Ishikawa (cell line): ENCODE measurements around the gene DCHS2.

Experiments
- CEBPB ChIP-seq: IDR thresholded peaks from 2 replicates; pipeline ENCODE4 v1.6.1; 2012
- CREB1 ChIP-seq: IDR thresholded peaks from 2 replicates; pipeline ENCODE4 v1.6.1; 2012; ENCODE audit warnings: low read depth
- EGR1 ChIP-seq: IDR thresholded peaks from 2 replicates; pipeline ENCODE4 v1.6.1; 2012
- EP300 ChIP-seq: IDR thresholded peaks from 2 replicates; pipeline ENCODE4 v1.6.1; 2012; ENCODE audit warnings: borderline replicate concordance
- MAX ChIP-seq: IDR thresholded peaks from 2 replicates; pipeline ENCODE4 v1.6.1; 2012
- NFIC ChIP-seq: IDR thresholded peaks from 2 replicates; pipeline ENCODE4 v1.6.1; 2012
- RAD21 ChIP-seq: IDR thresholded peaks from 2 replicates; pipeline ENCODE4 v1.6.1; 2012; ENCODE audit warnings: low read depth
- REST ChIP-seq: IDR thresholded peaks from 2 replicates; pipeline ENCODE4 v1.6.1; 2012; ENCODE audit warnings: low read depth, mild to moderate bottlenecking
- TAF1 ChIP-seq: IDR thresholded peaks from 2 replicates; pipeline ENCODE4 v1.6.1; 2012; ENCODE audit warnings: low read depth, mild to moderate bottlenecking
- TCF12 ChIP-seq: IDR thresholded peaks from 2 replicates; pipeline ENCODE4 v1.6.1; 2012; ENCODE audit warnings: low read depth
- YY1 ChIP-seq: IDR thresholded peaks from 2 replicates; pipeline ENCODE4 v1.6.1; 2012; ENCODE audit warnings: low read depth
- ZBTB7A ChIP-seq: IDR thresholded peaks from 2 replicates; pipeline ENCODE4 v1.6.1; 2012; ENCODE audit warnings: low read depth
- TF ChIP-seq, protein P1 (sequence below): IDR thresholded peaks from 2 replicates; pipeline ENCODE4 v1.6.1; 2012

DNA sequence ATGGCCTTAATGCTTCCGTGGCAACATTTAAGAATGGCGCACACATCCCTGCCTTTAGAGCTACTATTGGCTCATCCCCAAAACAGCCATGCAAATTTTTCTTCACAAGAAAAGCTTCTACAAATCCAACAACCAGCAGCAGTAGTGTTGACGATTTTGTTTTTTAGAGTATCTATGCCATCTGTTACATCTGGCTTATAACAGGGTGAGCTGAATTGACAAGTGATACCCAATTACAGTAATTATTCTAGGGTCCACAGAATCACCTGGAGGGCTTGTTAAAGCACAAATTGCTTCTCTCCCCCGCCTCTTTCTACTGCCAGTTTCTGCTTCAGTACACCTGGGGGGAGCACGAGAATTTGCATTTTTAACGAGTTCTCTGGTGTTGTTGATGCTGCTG is 34.1 kb downstream of the DCHS2 start:
- TF ChIP-seq NFIC: no peak
- no peak for TF ChIP-seq MAX
- no peak for TF ChIP-seq TAF1
- no peak for TF ChIP-seq CEBPB
- TF ChIP-seq, protein P1, sequence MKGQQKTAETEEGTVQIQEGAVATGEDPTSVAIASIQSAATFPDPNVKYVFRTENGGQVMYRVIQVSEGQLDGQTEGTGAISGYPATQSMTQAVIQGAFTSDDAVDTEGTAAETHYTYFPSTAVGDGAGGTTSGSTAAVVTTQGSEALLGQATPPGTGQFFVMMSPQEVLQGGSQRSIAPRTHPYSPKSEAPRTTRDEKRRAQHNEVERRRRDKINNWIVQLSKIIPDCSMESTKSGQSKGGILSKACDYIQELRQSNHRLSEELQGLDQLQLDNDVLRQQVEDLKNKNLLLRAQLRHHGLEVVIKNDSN: no peak
- no peak for TF ChIP-seq EP300
- TF ChIP-seq ZBTB7A: no peak
- no peak for TF ChIP-seq REST
- TF ChIP-seq TCF12: no peak
- no peak for TF ChIP-seq CREB1
- no peak for TF ChIP-seq YY1
- no peak for TF ChIP-seq EGR1
- no peak for TF ChIP-seq RAD21
